Endothelial cell of umbilical vein (primary cell): ENCODE results near the gene SLC17A9. TPM values are rescaled to one million over a fixed set of nuclear protein-coding genes. Genes with fewer than 3 reads are reported as not detected.

Source experiments
- BruUV-seq: library from RNA; stranded (reverse); fragments of 400-500 nt; replicated peaks from 2 replicates; lab custom pipeline; 2021; lab: Mats Ljungman, UMichigan
- CTCF ChIA-PET: fragments of 300-600, 350-600 bp; sonication (Branson Sonifier 250); formaldehyde crosslinking; loops from one replicate; lab custom pipeline; 2021; ENCODE audit warnings: antibody characterized with exemption, inconsistent platforms; lab: Charles Lee
- POLR2A ChIA-PET: fragments of 300-600, 350-600 bp; sonication (Branson Sonifier 250); formaldehyde crosslinking; loops from one replicate; lab custom pipeline; 2021; ENCODE audit warnings: antibody characterized with exemption, inconsistent platforms; lab: Charles Lee
- DNase-seq: peaks from one replicate; pipeline ENCODE4 v3.0.0-alpha.2; 2011; ENCODE audit warnings: low read depth, low spot score
- FAIRE-seq: peaks from 2 replicates; lab custom pipeline; 2011; peaks lifted over from hg19 to GRCh38; lab: Jason Lieb, UNC
- H2AFZ ChIP-seq: 2 replicates; pipeline ENCODE4 v1.6.0; 2012; ENCODE audit warnings: low read depth, low read length, control low read depth, inconsistent platforms
- H3K27ac ChIP-seq: 2 replicates; pipeline ENCODE4 v1.5.1; 2011; ENCODE audit warnings: low read depth, mild to moderate bottlenecking, control low read depth, low read length, moderate library complexity; ENCODE audit not compliant: insufficient read depth
- H3K27me3 ChIP-seq, 2 experiments: 2 replicates each; pipeline versions ENCODE4 v1.6.0 to v1.6.1; 2011; ENCODE audit warnings: low read length in 2 of 2, mixed read lengths in 1 of 2; ENCODE audit not compliant: control insufficient read depth in 2 of 2, insufficient read depth in 2 of 2
- H3K36me3 ChIP-seq, 2 experiments: 2 replicates in 1 of 2; 3 replicates in 1 of 2; pipeline ENCODE4 v1.5.1; 2011; ENCODE audit warnings: low read length in 2 of 2, mild to moderate bottlenecking in 1 of 2, moderate library complexity in 1 of 2; ENCODE audit not compliant: control insufficient read depth in 2 of 2, insufficient read depth in 2 of 2; ENCODE audit errors: extremely low read depth in 1 of 2
- H3K4me1 ChIP-seq: 3 replicates; pipeline ENCODE4 v1.5.1; 2011; ENCODE audit warnings: mild to moderate bottlenecking, low read length; ENCODE audit not compliant: control insufficient read depth, insufficient read depth; ENCODE audit errors: extremely low read depth
- H3K4me2 ChIP-seq: 2 replicates; pipeline ENCODE4 v1.6.1; 2011; ENCODE audit warnings: low read length, control low read depth, mixed read lengths; ENCODE audit not compliant: insufficient read depth
- H3K4me3 ChIP-seq, 3 experiments: fragments of 200-600 bp in 1 of 3; sonication (generic), shearing (Covaris generic) in 1 of 3; replicated peaks in 1 of 3; 2 replicates each; pipeline ENCODE4 v1.5.1; 2011 to 2016; ENCODE audit warnings: control low read depth in 3 of 3, low read length in 3 of 3, mild to moderate bottlenecking in 2 of 3, inconsistent platforms in 1 of 3, low read depth in 1 of 3, moderate library complexity in 1 of 3; ENCODE audit not compliant: insufficient read depth in 1 of 3
- H3K79me2 ChIP-seq: 2 replicates; pipeline ENCODE4 v1.6.0; 2012; ENCODE audit warnings: low read length, inconsistent platforms; ENCODE audit not compliant: control insufficient read depth, insufficient read depth
- H3K9ac ChIP-seq: replicated peaks from 2 replicates; pipeline ENCODE3; 2011; ENCODE audit warnings: low read length, control low read depth; ENCODE audit not compliant: insufficient read depth; ENCODE audit errors: extremely low read depth
- H3K9me1 ChIP-seq: replicated peaks from 3 replicates; pipeline ENCODE4 v1.6.0; 2011; ENCODE audit warnings: mild to moderate bottlenecking, low read length; ENCODE audit not compliant: control insufficient read depth, insufficient read depth; ENCODE audit errors: extremely low read depth
- H3K9me3 ChIP-seq: replicated peaks from 2 replicates; pipeline ENCODE4 v1.5.1; 2012; ENCODE audit warnings: low read length, inconsistent platforms; ENCODE audit not compliant: control insufficient read depth, insufficient read depth
- H4K20me1 ChIP-seq: replicated peaks from 2 replicates; pipeline ENCODE3; 2011; ENCODE audit warnings: mild to moderate bottlenecking, low read length; ENCODE audit not compliant: control insufficient read depth, insufficient read depth; ENCODE audit errors: extremely low read depth
- CTCF ChIP-seq, 2 donors: IDR thresholded peaks; 1 replicate in 1 of 2; 2 replicates in 1 of 2; pipeline ENCODE4 v1.5.1; 2011; ENCODE audit warnings: low read length in 2 of 2, mild to moderate bottlenecking in 2 of 2, moderate library complexity in 2 of 2, control low read depth in 1 of 2, inconsistent platforms in 1 of 2, low read depth in 1 of 2; ENCODE audit not compliant: insufficient read depth in 1 of 2; ENCODE audit errors: extremely low read depth in 1 of 2
- FOS ChIP-seq: IDR thresholded peaks from 2 replicates; pipeline ENCODE4 v1.6.1; 2011; ENCODE audit warnings: mild to moderate bottlenecking, low read length, moderate library complexity, borderline replicate concordance; ENCODE audit not compliant: insufficient read depth
- dilution Hi-C: fragments of 300-500 bp; cut with MboI; formaldehyde crosslinking; loops from one replicate; pipeline ENCODE4 v1.15.0; 2019; ENCODE audit warnings: low sequenced_read_pairs; ENCODE audit not compliant: extremely low pct_ligation_motif_present
- intact Hi-C: fragments of 100-400 bp; cut with micrococcal nuclease; formaldehyde crosslinking; loops from one replicate; pipeline ENCODE4 v1.10.0; 2022
- polyA plus RNA-seq, 4 experiments: library from polyadenylated mRNA; depleted of rRNA in 3 of 4; stranded (reverse) in 3 of 4; unstranded in 1 of 4; fragments of >200 nt; gene quantifications; 2 replicates each; pipeline versions ENCODE4 v1.2.1 to v1.2.3, GENCODE V29; 2011 to 2012; ENCODE audit warnings: missing spikeins in 1 of 4
- total RNA-seq: library from RNA; stranded (reverse); gene quantifications from 2 replicates; pipeline ENCODE4 v1.2.3, GENCODE V29; 2021

SLC17A9 gene
- total and polyA plus RNA-seq, 2 donors (not counting 3 experiments of a cell fraction or from before 2014, with no cell fraction given), result 38.2 to 44.5 TPM

DNA sequence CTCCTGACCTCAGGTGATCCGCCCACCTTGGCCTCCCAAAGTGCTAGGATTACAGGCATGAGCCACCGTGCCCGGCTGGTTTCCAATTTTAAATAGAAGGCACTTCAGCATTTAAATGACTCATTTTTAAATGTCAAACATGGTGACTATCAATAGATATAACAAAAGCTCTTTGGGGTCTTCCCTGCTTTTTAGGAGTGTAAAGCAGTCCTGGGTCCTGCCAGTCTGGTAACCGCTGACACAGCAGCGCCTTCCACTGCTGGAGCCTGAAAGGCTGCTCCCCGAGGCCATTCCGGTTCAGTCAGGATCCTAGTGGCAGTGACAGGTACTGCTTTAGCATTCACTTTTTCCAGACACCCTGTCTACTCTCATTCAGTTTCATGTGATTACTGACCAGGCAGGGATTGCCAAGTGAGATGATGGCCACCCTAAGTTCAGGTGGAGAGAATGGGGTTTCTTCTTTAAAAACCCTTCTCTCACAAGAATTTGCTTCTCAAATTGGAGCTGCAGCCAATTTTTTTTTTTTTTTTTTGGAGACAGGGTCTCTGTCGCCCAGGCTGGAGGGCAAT, 31.3 kb upstream of the SLC17A9 start:
- BruUV-seq, result no TSS peak
- POLR2A ChIA-PET, result no interaction called here
- dilution Hi-C loops, result no loop called here

More for the DNA sequence above, 31.3 kb upstream of the SLC17A9 start:
- intact Hi-C loops, result no loop called here
- peaks cover 32% of the 10 kb centered on the region for H3K4me1 ChIP-seq
- no peaks in the 10 kb centered on the region for H3K27me3 ChIP-seq
- H4K20me1 ChIP-seq, result peaks cover 28% of the 10 kb centered on the region
- CTCF ChIA-PET, result interaction anchor here (0.9 to 2.9 kb wide), 4 partner anchors 9 to 49 kb away, joined by 3 to 9 read pairs (median 5); partner anchors contain the start of gene GID8
- H3K9ac ChIP-seq, result no peak overlapping the region
- H3K4me3 ChIP-seq, result no peak overlapping the region
- H3K36me3 ChIP-seq, result no peaks in the 10 kb centered on the region
- H3K9me1 ChIP-seq, result no peaks in the 10 kb centered on the region
- DNase-seq (peak; percentile 53), FAIRE-seq (no peak)
- H3K79me2 ChIP-seq, result peaks cover 98% of the 10 kb centered on the region
- H3K4me2 ChIP-seq, result no peak overlapping the region
- peak; percentile 40 to 62 for TF ChIP-seq CTCF (IDR thresholded peaks at IDR 0.05; ENCODE audit: extremely low read depth in 1 of 2, insufficient read depth in 1 of 2, low read depth in 1 of 2, low read length in 2 of 2)
- TF ChIP-seq FOS, result no peak
- no peak overlapping the region for H2AFZ ChIP-seq
- H3K27ac ChIP-seq, result no peak overlapping the region
- no peaks in the 10 kb centered on the region for H3K9me3 ChIP-seq
